ENCODE data around the gene FITM1. TPM values are rescaled to one million over a fixed set of nuclear protein-coding genes. Genes with fewer than 3 reads are reported as not detected.

FITM1 gene
- total RNA-seq, 1 donor from 2014 or later = 1.0 TPM

DNA sequence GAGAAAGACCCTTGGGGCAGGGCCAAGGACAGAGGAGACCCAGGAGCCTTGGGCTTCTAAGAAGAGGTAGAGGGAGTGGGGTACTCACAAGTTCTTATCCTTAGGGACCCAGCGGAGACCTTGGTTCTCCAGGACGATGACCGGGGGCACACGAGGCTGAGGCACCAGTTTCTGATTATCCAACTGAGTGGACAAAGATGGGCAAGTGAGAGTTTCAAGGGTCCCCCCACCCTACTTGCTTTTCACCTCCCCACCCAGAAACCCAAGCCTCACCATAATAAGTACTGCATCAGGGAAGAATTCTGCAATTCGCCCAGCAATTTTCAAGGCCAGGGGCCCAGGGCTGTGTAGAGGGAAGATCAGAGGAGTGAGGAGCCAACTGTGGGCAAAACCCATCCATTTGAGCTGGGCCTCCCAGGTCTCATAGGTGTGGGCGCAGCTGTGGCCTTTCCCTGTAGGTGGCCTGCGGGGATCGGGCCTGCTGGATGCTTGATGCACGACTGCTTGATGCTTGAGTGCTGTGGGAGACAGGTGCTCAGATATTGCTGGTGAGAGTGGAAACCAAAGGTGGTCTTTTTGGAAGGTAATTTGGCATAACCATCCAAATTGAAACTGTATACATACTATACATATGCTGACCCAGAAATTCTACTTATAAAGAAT lies 8.9 kb downstream of the FITM1 start:
- no peaks in the 10 kb centered on the region for H3K9me3 Mint-ChIP-seq
- H3K4me3 Mint-ChIP-seq (ENCODE audit: low read depth) = peak overlapping the region; percentile 91
- intact Hi-C loops (cut with micrococcal nuclease) = no loop called here
- H3K27ac Mint-ChIP-seq = peak overlapping the region; percentile 56
- H3K27me3 Mint-ChIP-seq (ENCODE audit: low read depth) = no peaks in the 10 kb centered on the region
- DNase-seq (ENCODE audit: low spot score) = no peak
- H3K4me1 Mint-ChIP-seq (ENCODE audit: low read depth) = peaks cover 51% of the 10 kb centered on the region
- peaks cover 65% of the 10 kb centered on the region for H3K36me3 Mint-ChIP-seq (ENCODE audit: low read depth)

- intact Hi-C loops (cut with micrococcal nuclease) = loop anchor here (1.0 to 5.0 kb wide), 3 partner anchors 20 to 71 kb away; partner anchors contain the start of genes CHMP4A, DCAF11, IRF9 and NRL
- H3K27ac Mint-ChIP-seq = peak within 1 kb of the TSS; percentile 79
- peaks cover 58% of the 10 kb centered on the region for H3K4me1 Mint-ChIP-seq (ENCODE audit: low read depth)
- DNase-seq (ENCODE audit: low spot score) = peak; percentile 100
- peaks cover 82% of the 10 kb centered on the region for H3K36me3 Mint-ChIP-seq (ENCODE audit: low read depth)
- peak within 1 kb of the TSS; percentile 91 for H3K4me3 Mint-ChIP-seq (ENCODE audit: low read depth)
- H3K9me3 Mint-ChIP-seq = no peaks in the 10 kb centered on the region
- no peaks in the 10 kb centered on the region for H3K27me3 Mint-ChIP-seq (ENCODE audit: low read depth)
These were observed 10.8 kb downstream of the FITM1 start, which contains the start of gene EMC9 for GRCh38 chr14:24141097-24141880. Gene EMC9 (minus strand): TSS chr14:24141591. CDS start chr14:24141304, 287 bp downstream.

DNA sequence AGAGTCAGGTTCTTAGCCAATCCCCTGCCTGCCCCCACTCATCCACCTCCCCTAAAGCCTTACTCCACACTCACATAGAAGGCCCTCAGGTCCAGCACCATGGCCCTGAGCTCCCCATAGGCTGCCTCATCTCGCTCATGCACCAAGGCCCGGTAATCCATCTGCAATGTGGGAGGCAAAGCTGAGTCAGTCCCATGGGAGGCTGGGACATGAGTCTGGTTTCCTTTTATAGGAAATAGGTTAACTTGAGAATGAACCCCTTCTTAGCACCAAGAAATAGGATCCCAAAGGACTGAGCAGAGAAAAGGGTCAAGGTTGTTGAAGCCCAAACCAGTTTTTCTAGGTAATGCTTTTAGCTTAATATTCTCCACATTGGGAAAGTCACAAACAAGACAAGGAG lies 13.1 kb downstream of the FITM1 start:
- intact Hi-C loops (cut with micrococcal nuclease) = loop anchor here (5.0 kb wide), 1 partner anchor 69 kb away; the partner anchor contains the start of gene CHMP4A
- Mint-ChIP-seq H3K4me1 (ENCODE audit: low read depth) (peaks cover 50% of the 10 kb centered on the region), H3K27me3 (ENCODE audit: low read depth) (no peaks in the 10 kb centered on the region), H3K27ac (no peak overlapping the region), H3K4me3 (ENCODE audit: low read depth) (peak overlapping the region; percentile 0), H3K36me3 (ENCODE audit: low read depth) (peaks cover 71% of the 10 kb centered on the region), H3K9me3 (no peaks in the 10 kb centered on the region)
- DNase-seq (ENCODE audit: low spot score) = no peak

GRCh38 chr14:24144451-24144850 lies 14.0 kb downstream of the FITM1 start:
- peaks cover 44% of the 10 kb centered on the region for H3K4me1 Mint-ChIP-seq (ENCODE audit: low read depth)
- DNase-seq (ENCODE audit: low spot score) = no peak
- H3K36me3 Mint-ChIP-seq (ENCODE audit: low read depth) = peaks cover 71% of the 10 kb centered on the region
- H3K9me3 Mint-ChIP-seq = no peaks in the 10 kb centered on the region
- H3K27me3 Mint-ChIP-seq (ENCODE audit: low read depth) = no peaks in the 10 kb centered on the region
- peak overlapping the region; percentile 100 for H3K4me3 Mint-ChIP-seq (ENCODE audit: low read depth)
- peak overlapping the region; percentile 72 for H3K27ac Mint-ChIP-seq
- intact Hi-C loops (cut with micrococcal nuclease) = loop anchor here (5.0 kb wide), 1 partner anchor 68 kb away; the partner anchor contains the start of gene CHMP4A

- Mint-ChIP-seq H3K27ac (peak overlapping the region; percentile 100), H3K4me1 (ENCODE audit: low read depth) (peaks cover 43% of the 10 kb centered on the region), H3K27me3 (ENCODE audit: low read depth) (no peaks in the 10 kb centered on the region), H3K36me3 (ENCODE audit: low read depth) (peaks cover 73% of the 10 kb centered on the region), H3K9me3 (no peaks in the 10 kb centered on the region), H3K4me3 (ENCODE audit: low read depth) (peak overlapping the region; percentile 100)
- intact Hi-C loops (cut with micrococcal nuclease) = no loop called here
- no peak for DNase-seq (ENCODE audit: low spot score)
These were observed 14.8 kb downstream of the FITM1 start for GRCh38 chr14:24145219-24145618.

- Mint-ChIP-seq H3K27me3 (ENCODE audit: low read depth) (no peaks in the 10 kb centered on the region), H3K27ac (peak overlapping the region; percentile 100), H3K4me1 (ENCODE audit: low read depth) (peaks cover 47% of the 10 kb centered on the region), H3K36me3 (ENCODE audit: low read depth) (peaks cover 74% of the 10 kb centered on the region), H3K9me3 (no peaks in the 10 kb centered on the region), H3K4me3 (ENCODE audit: low read depth) (peak overlapping the region; percentile 100)
- intact Hi-C loops (cut with micrococcal nuclease) = loop anchor here (1.0 to 2.0 kb wide), 2 partner anchors 43 to 86 kb away; partner anchors contain the start of genes GMPR2, IPO4 and NEDD8
- DNase-seq (ENCODE audit: low spot score) = no peak
These were observed 15.4 kb downstream of the FITM1 start for GRCh38 chr14:24145690-24146452.

DNA sequence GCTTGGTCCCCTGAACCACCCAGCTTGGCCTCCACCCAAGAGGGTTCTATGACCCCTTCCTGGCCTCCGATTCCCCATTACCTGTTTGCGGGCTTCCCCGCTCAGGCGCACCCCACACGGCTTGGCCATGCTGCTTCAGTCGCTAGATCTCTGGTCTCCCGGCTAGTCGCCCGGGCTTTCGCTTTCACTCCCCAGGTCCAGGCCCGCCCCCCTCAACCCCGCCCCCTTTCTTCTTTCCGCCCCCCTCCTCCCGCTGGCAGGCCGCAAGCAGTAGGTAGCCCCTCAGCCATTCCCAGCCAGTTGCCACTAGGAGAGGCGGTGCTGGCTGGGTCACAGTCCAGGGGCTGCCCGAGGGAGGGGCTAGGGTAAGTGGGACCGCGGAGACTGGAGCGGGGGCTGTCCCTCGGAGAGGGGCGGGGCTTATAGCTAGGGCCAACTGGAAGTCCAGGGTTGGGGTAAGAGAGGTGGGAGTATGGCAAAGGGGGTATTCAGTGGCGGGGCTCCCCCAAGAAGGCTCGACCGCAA lies 16.1 kb downstream of the FITM1 start, which contains the start of gene PSME2:
PSME2 (minus strand) TSS at position 158 of the 525 bp plus-strand sequence; CDS start at position 129, 29 bp downstream.
- Mint-ChIP-seq H3K9me3 (no peaks in the 10 kb centered on the region), H3K27me3 (ENCODE audit: low read depth) (no peaks in the 10 kb centered on the region), H3K4me3 (ENCODE audit: low read depth) (peak within 1 kb of the TSS; percentile 100), H3K36me3 (ENCODE audit: low read depth) (peaks cover 80% of the 10 kb centered on the region), H3K4me1 (ENCODE audit: low read depth) (peaks cover 47% of the 10 kb centered on the region), H3K27ac (peak within 1 kb of the TSS; percentile 100)
- DNase-seq (ENCODE audit: low spot score) = peak; percentile 90
- intact Hi-C loops (cut with micrococcal nuclease) = loop anchor here (1.0 to 2.0 kb wide), 2 partner anchors 42 to 86 kb away; partner anchors contain the start of genes GMPR2, IPO4 and NEDD8

- intact Hi-C loops (cut with micrococcal nuclease) = loop anchor here (1.0 to 2.0 kb wide), 5 partner anchors 11 to 85 kb away; partner anchors contain the start of genes DCAF11, GMPR2, IPO4 and IRF9
- Mint-ChIP-seq H3K9me3 (no peaks in the 10 kb centered on the region), H3K36me3 (ENCODE audit: low read depth) (peaks cover 81% of the 10 kb centered on the region), H3K27ac (peak within 1 kb of the TSS; percentile 100), H3K4me1 (ENCODE audit: low read depth) (peaks cover 43% of the 10 kb centered on the region), H3K4me3 (ENCODE audit: low read depth) (peak within 1 kb of the TSS; percentile 100), H3K27me3 (ENCODE audit: low read depth) (no peaks in the 10 kb centered on the region)
- peak; percentile 97 for DNase-seq (ENCODE audit: low spot score)
These were observed 16.7 kb downstream of the FITM1 start, which contains the start of gene RNF31 for GRCh38 chr14:24146978-24147760. Gene RNF31 (plus strand): TSS chr14:24147498. CDS start chr14:24147699, 201 bp downstream.

DNA sequence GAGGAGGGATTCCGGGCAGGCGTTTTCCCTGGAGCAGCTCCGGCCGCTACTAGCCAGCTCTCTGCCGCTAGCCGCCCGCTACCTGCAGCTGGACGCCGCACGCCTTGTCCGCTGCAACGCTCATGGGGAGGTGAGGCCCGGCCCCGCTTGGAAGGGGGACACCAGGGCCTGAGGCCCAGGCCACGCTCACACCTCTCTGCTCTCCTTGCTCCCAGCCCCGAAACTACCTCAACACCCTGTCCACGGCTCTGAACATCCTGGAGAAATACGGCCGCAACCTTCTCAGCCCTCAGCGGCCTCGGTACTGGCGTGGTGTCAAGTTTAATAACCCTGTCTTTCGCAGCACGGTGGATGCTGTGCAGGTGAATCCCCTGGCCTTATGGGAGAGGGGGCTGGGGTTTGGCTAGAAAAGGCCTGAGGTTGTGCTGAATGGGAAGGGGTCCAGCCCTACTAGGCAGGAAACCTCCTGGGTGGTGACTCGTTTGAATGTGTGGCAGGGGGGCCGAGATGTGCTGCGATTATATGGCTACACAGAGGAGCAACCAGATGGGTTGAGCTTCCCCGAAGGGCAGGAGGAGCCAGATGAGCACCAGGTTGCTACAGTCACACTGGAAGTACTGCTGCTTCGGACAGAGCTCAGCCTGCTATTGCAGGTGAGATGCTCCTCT lies 17.4 kb downstream of the FITM1 start:
- intact Hi-C loops (cut with micrococcal nuclease) = loop anchor here (1.0 to 2.0 kb wide), 4 partner anchors 12 to 41 kb away; partner anchors contain the start of genes DCAF11, IPO4, IRF9 and NRL

DNA sequence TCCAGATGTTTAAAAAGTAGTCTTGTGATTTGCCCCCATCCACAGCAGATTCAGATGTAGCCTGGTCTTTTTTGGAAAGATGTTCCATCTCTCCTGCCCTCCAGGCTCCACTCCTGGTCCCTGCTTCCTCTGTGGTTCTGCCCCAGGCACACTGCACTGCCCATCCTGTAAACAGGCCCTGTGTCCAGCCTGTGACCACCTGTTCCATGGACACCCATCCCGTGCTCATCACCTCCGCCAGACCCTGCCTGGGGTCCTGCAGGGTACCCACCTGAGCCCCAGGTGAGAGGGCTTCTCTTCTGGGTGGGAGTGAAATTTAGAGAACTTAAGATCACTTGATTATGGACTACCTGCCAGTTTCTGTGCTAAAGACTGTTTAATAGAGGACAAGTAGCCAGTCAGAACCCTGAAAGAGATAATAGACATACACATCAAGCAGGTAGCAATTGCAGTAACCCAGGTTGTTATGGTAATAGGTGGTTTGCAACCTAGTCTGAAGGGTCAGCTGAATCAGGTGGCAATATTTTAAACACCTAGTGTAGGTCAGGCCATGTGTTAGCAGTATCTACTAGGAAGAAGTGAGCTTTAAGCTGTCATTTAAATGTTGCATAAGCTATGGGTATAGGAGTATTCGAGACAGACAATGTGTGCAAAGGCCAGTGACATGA lies 19.0 kb downstream of the FITM1 start:
- no peak for DNase-seq (ENCODE audit: low spot score)
- intact Hi-C loops (cut with micrococcal nuclease) = no loop called here
- Mint-ChIP-seq H3K36me3 (ENCODE audit: low read depth) (peaks cover 73% of the 10 kb centered on the region), H3K4me1 (ENCODE audit: low read depth) (peaks cover 30% of the 10 kb centered on the region), H3K27ac (no peak overlapping the region), H3K4me3 (ENCODE audit: low read depth) (peak overlapping the region; percentile 100), H3K9me3 (no peaks in the 10 kb centered on the region), H3K27me3 (ENCODE audit: low read depth) (no peaks in the 10 kb centered on the region)

More for the DNA sequence above, 17.4 kb downstream of the FITM1 start:
- no peak for DNase-seq (ENCODE audit: low spot score)
- Mint-ChIP-seq H3K4me1 (ENCODE audit: low read depth) (peaks cover 40% of the 10 kb centered on the region), H3K27me3 (ENCODE audit: low read depth) (no peaks in the 10 kb centered on the region), H3K27ac (peak overlapping the region; percentile 69), H3K9me3 (no peaks in the 10 kb centered on the region), H3K4me3 (ENCODE audit: low read depth) (peak overlapping the region; percentile 100), H3K36me3 (ENCODE audit: low read depth) (peaks cover 82% of the 10 kb centered on the region)
